Hepatocyte (in vitro differentiated cells): Measurements from ENCODE around the gene SART3. TPM values are rescaled to one million over a fixed set of nuclear protein-coding genes. Genes with fewer than 3 reads are reported as not detected.

Source experiments
- DNase-seq: peaks from one replicate; pipeline ENCODE4 v3.0.0-alpha.2; 2016; ENCODE audit warnings: low spot score
- H2AFZ ChIP-seq: fragments of 200-600 bp; sonication (generic); 2 replicates; pipeline ENCODE4 v1.6.0; 2016; ENCODE audit warnings: antibody characterized with exemption, mild to moderate bottlenecking
- H3K27ac ChIP-seq: fragments of 200-600 bp; sonication (generic); 2 replicates; pipeline ENCODE4 v1.5.1; 2016; ENCODE audit warnings: mild to moderate bottlenecking
- H3K27me3 ChIP-seq: fragments of 200-600 bp; sonication (generic); 2 replicates; pipeline ENCODE4 v1.6.1; 2016
- H3K36me3 ChIP-seq: fragments of 200-600 bp; sonication (generic); replicated peaks from 2 replicates; pipeline ENCODE4 v1.5.1; 2016; ENCODE audit warnings: low read depth; ENCODE audit not compliant: insufficient read depth
- H3K4me1 ChIP-seq: fragments of 200-600 bp; sonication (generic); 2 replicates; pipeline ENCODE4 v1.5.1; 2016; ENCODE audit warnings: mild to moderate bottlenecking, moderate library complexity; ENCODE audit not compliant: insufficient read depth
- H3K4me2 ChIP-seq: fragments of 200-600 bp; sonication (generic); 2 replicates; pipeline ENCODE4 v1.6.0; 2016
- H3K4me3 ChIP-seq: fragments of 200-600 bp; sonication (generic); 2 replicates; pipeline ENCODE4 v1.5.1; 2016; ENCODE audit warnings: mild to moderate bottlenecking
- H3K79me2 ChIP-seq: fragments of 200-600 bp; sonication (generic); 2 replicates; pipeline ENCODE4 v1.6.0; 2017; ENCODE audit warnings: mild to moderate bottlenecking
- H3K9me2 ChIP-seq: fragments of 200-600 bp; sonication (generic); replicated peaks from 2 replicates; pipeline ENCODE4 v1.6.0; 2017; ENCODE audit warnings: mild to moderate bottlenecking; ENCODE audit not compliant: insufficient read depth
- H3K9me3 ChIP-seq: fragments of 200-600 bp; sonication (generic); 2 replicates; pipeline ENCODE4 v1.5.1; 2016; ENCODE audit warnings: low read depth, mild to moderate bottlenecking
- H4K20me1 ChIP-seq: fragments of 200-600 bp; sonication (generic); 2 replicates; pipeline ENCODE4 v1.6.0; 2016; ENCODE audit warnings: mild to moderate bottlenecking; ENCODE audit not compliant: insufficient read depth, poor library complexity, severe bottlenecking
- EZH2 ChIP-seq: fragments of 200-600 bp; sonication (generic); IDR thresholded peaks from 2 replicates; pipeline ENCODE4 v1.6.1; 2016; ENCODE audit warnings: antibody characterized with exemption, mild to moderate bottlenecking, borderline replicate concordance
- EZH2phosphoT487 ChIP-seq: fragments of 200-600 bp; sonication (generic); IDR thresholded peaks from one replicate; pipeline ENCODE4 v1.6.1; 2018; ENCODE audit warnings: antibody characterized with exemption, mild to moderate bottlenecking, low read depth, moderate library complexity; ENCODE audit not compliant: unreplicated experiment, severe bottlenecking
- WGBS: methylation state at CpG from one replicate; pipeline ENCODE4 v1.1.6; 2016; ENCODE audit warnings: low lambda C conversion rate; ENCODE audit errors: missing lambda C conversion rate; 5-methylcytosine and 5-hydroxymethylcytosine counted together
- polyA plus RNA-seq: library from polyadenylated mRNA; unstranded; fragments of >200 nt; fragmentation: Nextera tagmentation; extraction: Ambion mirVana; gene quantifications from 2 replicates; pipeline ENCODE4 v1.2.1, GENCODE V29; 2016
- total RNA-seq: library from RNA; depleted of rRNA; stranded (reverse); fragments of >200 nt; gene quantifications from 2 replicates; pipeline ENCODE4 v1.2.3, GENCODE V29; 2014
- TF ChIP-seq, protein P1 (sequence below): fragments of 200-600 bp; sonication (generic); IDR thresholded peaks from 2 replicates; pipeline ENCODE4 v1.5.1; 2016; ENCODE audit warnings: antibody characterized with exemption, mild to moderate bottlenecking; ENCODE audit not compliant: poor library complexity

The SART3 gene
- total and polyA plus RNA-seq, 2 experiments from 2014 or later: 25.0 to 60.4 TPM

DNA sequence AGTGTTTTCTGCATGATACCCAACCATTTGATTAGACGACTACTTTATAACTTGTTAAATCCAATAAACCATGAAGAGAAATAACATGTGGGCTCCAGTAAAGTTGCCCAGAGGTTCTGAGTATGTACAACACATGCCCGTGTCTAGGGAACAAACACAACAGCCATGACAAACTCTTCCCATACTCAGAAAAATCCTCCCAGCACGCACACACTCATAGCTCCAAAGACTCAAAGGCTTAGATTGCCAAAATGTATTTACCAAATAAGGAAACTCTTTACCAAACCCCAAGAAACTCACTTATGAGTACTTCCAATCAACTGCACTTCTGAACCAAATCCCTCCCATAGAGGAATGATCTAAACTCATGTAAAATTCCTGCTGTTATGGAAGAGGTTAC lies 17.3 kb downstream of the SART3 start:
- Histone ChIP-seq H3K36me3 (peaks cover 8% of the 10 kb centered on the region), H3K27ac (no peak overlapping the region), H3K27me3 (no peaks in the 10 kb centered on the region), H4K20me1 (peaks cover 5% of the 10 kb centered on the region), H3K79me2 (peaks cover 72% of the 10 kb centered on the region), H3K4me1 (no peaks in the 10 kb centered on the region), H3K9me2 (no peaks in the 10 kb centered on the region), H3K9me3 (no peaks in the 10 kb centered on the region), H3K4me3 (no peak overlapping the region), H2AFZ (no peak overlapping the region), H3K4me2 (no peak overlapping the region)
- TF ChIP-seq, protein P1, sequence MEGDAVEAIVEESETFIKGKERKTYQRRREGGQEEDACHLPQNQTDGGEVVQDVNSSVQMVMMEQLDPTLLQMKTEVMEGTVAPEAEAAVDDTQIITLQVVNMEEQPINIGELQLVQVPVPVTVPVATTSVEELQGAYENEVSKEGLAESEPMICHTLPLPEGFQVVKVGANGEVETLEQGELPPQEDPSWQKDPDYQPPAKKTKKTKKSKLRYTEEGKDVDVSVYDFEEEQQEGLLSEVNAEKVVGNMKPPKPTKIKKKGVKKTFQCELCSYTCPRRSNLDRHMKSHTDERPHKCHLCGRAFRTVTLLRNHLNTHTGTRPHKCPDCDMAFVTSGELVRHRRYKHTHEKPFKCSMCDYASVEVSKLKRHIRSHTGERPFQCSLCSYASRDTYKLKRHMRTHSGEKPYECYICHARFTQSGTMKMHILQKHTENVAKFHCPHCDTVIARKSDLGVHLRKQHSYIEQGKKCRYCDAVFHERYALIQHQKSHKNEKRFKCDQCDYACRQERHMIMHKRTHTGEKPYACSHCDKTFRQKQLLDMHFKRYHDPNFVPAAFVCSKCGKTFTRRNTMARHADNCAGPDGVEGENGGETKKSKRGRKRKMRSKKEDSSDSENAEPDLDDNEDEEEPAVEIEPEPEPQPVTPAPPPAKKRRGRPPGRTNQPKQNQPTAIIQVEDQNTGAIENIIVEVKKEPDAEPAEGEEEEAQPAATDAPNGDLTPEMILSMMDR: no peak
- TF ChIP-seq EZH2: no peak
- DNase-seq: no peak
- 88% methylated on average over 3 of the region's 3 CpGs for WGBS

DNA sequence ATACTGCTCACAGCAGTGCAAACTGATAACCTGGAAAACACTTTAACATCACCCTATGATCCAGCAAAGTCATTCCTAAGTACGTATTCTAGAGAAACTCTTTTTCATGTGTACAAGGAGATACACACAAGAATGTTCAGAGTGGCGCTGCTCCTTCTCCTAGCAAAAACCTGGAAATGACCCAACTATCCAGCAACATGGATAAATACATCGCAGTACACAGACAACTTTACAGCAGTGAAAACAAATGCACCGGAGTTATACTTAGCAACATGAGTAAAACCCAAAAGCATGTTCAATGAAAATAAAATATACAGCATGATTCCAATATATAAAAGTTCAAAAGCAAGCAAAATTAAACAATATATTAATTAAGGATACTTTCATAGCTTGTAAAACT lies 18.7 kb downstream of the SART3 start:
- H3K27me3 ChIP-seq: no peaks in the 10 kb centered on the region
- H4K20me1 ChIP-seq: peaks cover 8% of the 10 kb centered on the region
- peaks cover 69% of the 10 kb centered on the region for H3K79me2 ChIP-seq

DNA sequence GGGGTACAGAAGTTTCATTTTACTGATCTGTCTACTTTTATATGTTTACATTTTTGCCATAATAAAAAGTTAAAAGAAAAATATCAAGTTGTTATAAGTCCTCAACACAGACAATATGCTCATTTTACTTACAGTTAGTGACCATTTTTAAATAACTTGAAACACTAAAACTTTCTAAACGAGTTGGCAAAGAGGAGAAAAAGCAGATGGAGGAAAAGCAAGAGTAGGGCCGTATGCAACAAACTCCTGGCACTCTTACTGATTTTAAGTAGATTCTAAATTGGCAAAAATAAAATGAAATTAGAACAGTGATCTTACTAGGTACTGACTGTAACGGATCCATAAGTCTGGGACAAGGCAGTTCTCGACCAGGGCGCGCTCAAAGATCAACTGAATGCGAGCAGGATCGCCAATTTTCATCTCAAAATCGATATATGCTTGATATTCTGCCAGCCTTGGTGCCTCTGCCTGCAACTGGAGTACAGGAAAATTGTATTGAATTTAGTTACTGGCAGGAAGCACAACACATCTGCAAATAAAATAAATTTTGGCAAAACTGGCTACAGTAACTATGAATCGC lies 22.3 kb downstream of the SART3 start:
- no peaks in the 10 kb centered on the region for H3K27me3 ChIP-seq
- no peaks in the 10 kb centered on the region for H3K9me2 ChIP-seq
- H3K4me1 ChIP-seq: no peaks in the 10 kb centered on the region
- WGBS: 94% methylated on average over 10 of the region's 10 CpGs
- H3K9me3 ChIP-seq: no peaks in the 10 kb centered on the region
- no peaks in the 10 kb centered on the region for H3K36me3 ChIP-seq
- H3K79me2 ChIP-seq: peaks cover 49% of the 10 kb centered on the region
- no peak for DNase-seq
- no peak overlapping the region for H3K4me2 ChIP-seq
- H4K20me1 ChIP-seq: peaks cover 8% of the 10 kb centered on the region
- no peak overlapping the region for H2AFZ ChIP-seq
- TF ChIP-seq EZH2phosphoT487: no peak
- TF ChIP-seq, protein P1: no peak
- no peak for TF ChIP-seq EZH2
- H3K4me3 ChIP-seq: no peak overlapping the region
- H3K27ac ChIP-seq: no peak overlapping the region

More for the DNA sequence above, 18.7 kb downstream of the SART3 start:
- Histone ChIP-seq H3K4me3 (no peak overlapping the region), H3K4me2 (no peak overlapping the region), H3K4me1 (no peaks in the 10 kb centered on the region), H3K27ac (no peak overlapping the region), H3K9me2 (no peaks in the 10 kb centered on the region), H2AFZ (no peak overlapping the region), H3K9me3 (no peaks in the 10 kb centered on the region), H3K36me3 (no peaks in the 10 kb centered on the region)
- TF ChIP-seq EZH2 (no peak), EZH2phosphoT487 (no peak)
- TF ChIP-seq, protein P1: no peak
- WGBS: 86% methylated on average over 4 of the region's 4 CpGs
- DNase-seq: no peak

DNA sequence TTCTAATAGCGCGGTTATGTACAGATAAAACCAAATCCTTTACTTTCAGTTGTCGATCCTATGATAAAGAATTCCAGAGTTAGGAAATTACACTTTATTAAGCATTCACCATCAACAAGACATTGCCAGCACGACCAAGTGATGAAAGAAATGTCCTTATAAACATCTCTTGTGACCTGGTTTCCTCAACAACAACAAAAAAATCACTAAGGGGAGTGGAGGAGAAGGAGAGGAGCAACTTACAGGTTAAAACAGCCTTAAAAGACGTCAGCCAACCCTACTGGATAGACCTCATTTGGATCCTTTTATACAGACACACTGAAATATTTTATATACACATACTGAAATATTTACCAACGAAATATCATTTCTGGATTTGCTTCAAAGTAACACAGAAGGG lies 22.8 kb downstream of the SART3 start:
- Histone ChIP-seq H3K4me1 (no peaks in the 10 kb centered on the region), H3K27ac (no peak overlapping the region), H3K79me2 (peaks cover 43% of the 10 kb centered on the region), H2AFZ (no peak overlapping the region), H3K36me3 (no peaks in the 10 kb centered on the region), H3K9me2 (no peaks in the 10 kb centered on the region), H4K20me1 (peaks cover 8% of the 10 kb centered on the region), H3K27me3 (no peaks in the 10 kb centered on the region), H3K4me2 (no peak overlapping the region), H3K9me3 (no peaks in the 10 kb centered on the region), H3K4me3 (no peak overlapping the region)
- WGBS: 79% methylated on average over 6 of the region's 6 CpGs
- TF ChIP-seq EZH2phosphoT487 (no peak), EZH2 (no peak)
- TF ChIP-seq, protein P1: no peak
- no peak for DNase-seq
